NB4 (cell line): ENCODE measurements around the gene U2SURP.

ENCODE experiments used
- CTCF ChIP-seq: IDR thresholded peaks from one replicate; pipeline ENCODE4 v1.5.1; 2012; ENCODE audit warnings: low read depth, low read length
- MAX ChIP-seq: IDR thresholded peaks from 2 replicates; pipeline ENCODE4 v1.6.1; 2011; ENCODE audit warnings: low read depth, low read length
- POLR2A ChIP-seq: IDR thresholded peaks from 2 replicates; pipeline ENCODE4 v1.6.1; 2011; ENCODE audit warnings: mild to moderate bottlenecking; ENCODE audit not compliant: insufficient read length; ENCODE audit errors: extremely low read depth

GRCh38 chr3:143037867-143038266, 36.5 kb downstream of the U2SURP start:
- TF ChIP-seq POLR2A, result no peak
- TF ChIP-seq CTCF, result no peak
- no peak for TF ChIP-seq MAX
